Pancreas (tissue), 10 donors: ENCODE data around the gene NPRL2. TPM values are rescaled to one million over a fixed set of nuclear protein-coding genes. Genes with fewer than 3 reads are reported as not detected.
A peak's percentile ranks its signal among the peaks of the same experiment; 100 is the strongest.

Experiments used
- ATAC-seq, 4 donors: fragments of 200-7000 bp; cut with Tn5 transposase; one replicate each; pipeline versions ENCODE4 v1.8.0 to v1.9.1; 2020; ENCODE audit warnings: mild to moderate bottlenecking in 4 of 4, moderate library complexity in 4 of 4
- DNase-seq, 6 donors: peaks; one replicate each; pipeline ENCODE4 v3.0.0-alpha.2; 2020
- FAIRE-seq: peaks from 2 replicates; lab custom pipeline; 2012; peaks lifted over from hg19 to GRCh38; lab: Jason Lieb, UNC
- H3K27ac ChIP-seq, 4 donors: fragments of 200-600 bp; sonication (generic); 1 replicate in 3 of 4; 2 replicates in 1 of 4; pipeline versions ENCODE4 v1.5.0 to v1.8.0; 2020
- H3K27me3 ChIP-seq, 4 donors: fragments of 200-600 bp; one replicate each; pipeline ENCODE4 v1.8.0; 2021
- H3K36me3 ChIP-seq, 3 donors: fragments of 200-600 bp; sonication (generic) in 1 of 3; one replicate each; pipeline versions ENCODE4 v1.5.0 to v1.8.0; 2020 to 2021
- H3K4me1 ChIP-seq, 3 donors: fragments of 200-600 bp; one replicate each; pipeline ENCODE4 v1.8.0; 2021
- H3K4me3 ChIP-seq, 4 donors: fragments of 200-600 bp; sonication (generic) in 2 of 4; one replicate each; pipeline versions ENCODE4 v1.5.0 to v1.8.0; 2020 to 2021
- H3K9me3 ChIP-seq, 4 donors: fragments of 200-600 bp; one replicate each; pipeline ENCODE4 v1.8.0; 2021
- WGBS, 2 donors: extraction: QIAGEN DNeasy Blood & Tissue Kit; methylation state at CpG; one replicate each; pipeline ENCODE4 v1.1.7; 2013; 5-methylcytosine and 5-hydroxymethylcytosine counted together
- intact Hi-C, 3 donors: fragments of 100-400 bp; cut with DNase I; formaldehyde crosslinking; loops; one replicate each; pipeline versions ENCODE4 v1.11.1 to v1.14.2; 2022
- polyA plus RNA-seq, 2 donors: library from polyadenylated mRNA; stranded (reverse); fragments of 200-250 nt; gene quantifications; one replicate each; pipeline ENCODE4 v1.2.3, GENCODE V29; 2013
- total RNA-seq, 6 donors: library from RNA; stranded (reverse); fragmentation: NEBNext Ultra II Directional in 4 of 6; extraction: Animal tissue kit (Norgen Biotek cat#: 25700) in 4 of 6; gene quantifications; one replicate each; pipeline versions ENCODE4 v1.2.1 to v1.2.4, GENCODE V29; 2021 to 2023
- TF ChIP-seq, protein P1 (sequence below), 4 donors: fragments of 200-600 bp; sonication (generic) in 3 of 4; IDR thresholded peaks; one replicate each; pipeline versions ENCODE4 v1.5.0 to v1.8.0; 2021; ENCODE audit warnings: antibody characterized with exemption in 4 of 4
- donor health status: healthy with polysubstance abuse.
- donor health status: DM: no; HTN: no; CAD: no; lungs with moderate emphysema.
- donor health status: DM: no; HTN: no; CAD: no.
- donor health status: control.
- donor health status: control.
- donor health status: Bipolar disorder and iron deficiency.
- donor health status: DM: yes; HTN: yes; CAD: no.
- donor health status: DM: no; HTN: no; CAD: no.
- donor health status: DM: no; HTN: no; CAD: no.
- donor health status: DM: yes; HTN: yes; CAD: no.

Gene NPRL2
- total and polyA plus RNA-seq, 8 donors, result 17.1 to 41.8 (median 20.3) TPM

DNA sequence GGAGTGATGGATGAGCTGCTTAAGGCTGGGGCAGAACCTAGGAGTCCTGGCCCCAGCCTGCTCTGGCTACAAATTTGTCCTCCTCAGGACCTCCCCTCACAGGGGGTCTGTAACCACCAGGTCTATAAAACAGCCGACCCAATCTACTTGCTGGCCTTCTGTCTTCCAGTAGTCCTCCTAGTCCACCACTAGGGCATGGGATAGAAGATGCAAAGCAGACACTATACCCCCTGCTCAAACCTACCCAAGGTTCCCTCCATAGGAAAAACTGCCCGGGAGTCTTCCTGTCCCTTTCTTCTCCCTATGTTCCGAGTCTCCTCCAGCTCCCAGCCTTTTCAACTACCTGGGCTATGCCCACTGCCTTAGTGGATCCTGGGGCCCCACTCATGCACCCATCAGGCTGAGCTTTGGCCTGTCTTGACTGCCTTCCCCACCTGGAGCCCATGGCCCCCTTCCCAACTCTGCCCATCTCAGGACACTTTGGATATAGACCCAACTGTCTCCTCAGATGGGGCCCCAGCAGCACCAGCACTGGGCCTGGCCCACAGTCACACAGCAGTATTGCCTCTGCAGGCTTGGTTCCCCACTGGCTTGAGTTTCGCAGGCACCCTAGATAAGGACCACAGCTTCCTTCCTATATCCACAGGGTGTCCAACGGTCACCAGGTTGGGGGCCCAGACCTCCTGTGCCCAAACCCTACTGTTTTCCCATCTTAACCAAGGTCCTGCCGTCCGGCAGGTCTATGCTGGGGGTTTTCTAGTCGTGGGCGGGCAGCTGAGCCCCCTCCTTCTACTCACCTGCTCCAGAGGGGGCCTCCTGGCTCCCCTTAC, 52.5 kb downstream of the NPRL2 start:
- no peak for DNase-seq
- FAIRE-seq, result no peak
- no peaks in the 10 kb centered on the region for H3K9me3 ChIP-seq
- WGBS, 2 donors, result 56 to 58% methylated on average over 9 of the region's 9 CpGs
- intact Hi-C loops, result no loop called here
- no peaks in the 10 kb centered on the region for H3K27me3 ChIP-seq
- H3K36me3 ChIP-seq, result no peaks in the 10 kb centered on the region
- ATAC-seq, result no peak
- H3K27ac ChIP-seq, result peak overlapping the region; percentile 61 to 83 (median 79)
- peaks cover 15 to 17% (median 16%) of the 10 kb centered on the region in 3 donors for H3K4me1 ChIP-seq
- TF ChIP-seq, protein P1, sequence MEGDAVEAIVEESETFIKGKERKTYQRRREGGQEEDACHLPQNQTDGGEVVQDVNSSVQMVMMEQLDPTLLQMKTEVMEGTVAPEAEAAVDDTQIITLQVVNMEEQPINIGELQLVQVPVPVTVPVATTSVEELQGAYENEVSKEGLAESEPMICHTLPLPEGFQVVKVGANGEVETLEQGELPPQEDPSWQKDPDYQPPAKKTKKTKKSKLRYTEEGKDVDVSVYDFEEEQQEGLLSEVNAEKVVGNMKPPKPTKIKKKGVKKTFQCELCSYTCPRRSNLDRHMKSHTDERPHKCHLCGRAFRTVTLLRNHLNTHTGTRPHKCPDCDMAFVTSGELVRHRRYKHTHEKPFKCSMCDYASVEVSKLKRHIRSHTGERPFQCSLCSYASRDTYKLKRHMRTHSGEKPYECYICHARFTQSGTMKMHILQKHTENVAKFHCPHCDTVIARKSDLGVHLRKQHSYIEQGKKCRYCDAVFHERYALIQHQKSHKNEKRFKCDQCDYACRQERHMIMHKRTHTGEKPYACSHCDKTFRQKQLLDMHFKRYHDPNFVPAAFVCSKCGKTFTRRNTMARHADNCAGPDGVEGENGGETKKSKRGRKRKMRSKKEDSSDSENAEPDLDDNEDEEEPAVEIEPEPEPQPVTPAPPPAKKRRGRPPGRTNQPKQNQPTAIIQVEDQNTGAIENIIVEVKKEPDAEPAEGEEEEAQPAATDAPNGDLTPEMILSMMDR (IDR thresholded peaks at IDR 0.05), result no peak
- H3K4me3 ChIP-seq, result peak overlapping the region in 3 of 4 donors; percentile 48 to 67 (median 55)

DNA sequence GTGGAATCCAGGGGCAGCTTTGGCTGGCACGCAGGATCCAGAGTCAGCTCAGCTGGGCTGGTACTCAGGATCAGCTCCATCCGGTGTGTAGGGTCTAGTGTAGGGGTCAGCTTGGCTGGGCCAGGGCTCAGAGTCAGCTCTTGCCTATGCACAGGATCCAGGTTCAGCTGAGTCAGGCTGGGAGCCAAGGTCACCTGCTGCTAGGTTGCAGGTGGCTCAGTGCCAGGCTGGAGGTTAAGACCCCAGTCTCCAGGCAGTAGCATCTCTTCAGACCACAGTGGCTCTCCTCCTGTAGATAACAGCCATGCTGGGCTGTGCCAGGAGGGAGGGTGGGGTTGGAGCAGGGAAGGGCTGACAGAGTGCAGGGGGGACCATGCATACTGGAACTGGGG, 53.2 kb downstream of the NPRL2 start:
- Histone ChIP-seq H3K27ac (no peak overlapping the region), H3K36me3 (no peaks in the 10 kb centered on the region), H3K4me3 (no peak overlapping the region), H3K9me3 (no peaks in the 10 kb centered on the region), H3K27me3 (no peaks in the 10 kb centered on the region), H3K4me1 (peaks cover 21 to 22% (median 21%) of the 10 kb centered on the region in 3 donors)
- 39 to 57% methylated on average over 2 of the region's 2 CpGs for WGBS, 2 donors
- TF ChIP-seq, protein P1 (IDR thresholded peaks at IDR 0.05), result no peak
- DNase-seq, result peak in 3 of 6 donors; percentile 52 to 84 (median 71)
- no peak for FAIRE-seq
- intact Hi-C loops, result no loop called here
- no peak for ATAC-seq

Other genes starting within 250 kb of the NPRL2 start
- gene SEMA3F, start 195.5 kb downstream of the NPRL2 start, total RNA-seq, result 1 to 10 TPM; 1.4 to 7.7 (median 2.9) TPM
- gene SEMA3F, start 195.5 kb downstream of the NPRL2 start, polyA plus RNA-seq, result 1 to 10 TPM; 7.1 to 8.8 TPM
- not detected for gene GNAT1, start 159.2 kb downstream of the NPRL2 start, total RNA-seq
- gene GNAT1, start 159.2 kb downstream of the NPRL2 start, polyA plus RNA-seq, result not detected
- gene SLC38A3, start 145.5 kb downstream of the NPRL2 start, total RNA-seq, result 10 to 100 TPM; 21.2 to 57.9 (median 38.6) TPM
- 10 to 100 TPM; 35.2 to 40.8 TPM for gene SLC38A3, start 145.5 kb downstream of the NPRL2 start, polyA plus RNA-seq
- 100 to 1,000 TPM in 1 of 6 donors, 10 to 100 TPM in 5; 26.9 to 104 (median 42.9) TPM for gene GNAI2, start 114.6 kb downstream of the NPRL2 start, total RNA-seq
- gene GNAI2, start 114.6 kb downstream of the NPRL2 start, polyA plus RNA-seq, result 10 to 100 TPM; 54.1 to 97.6 TPM
- gene SEMA3B, start 81.6 kb downstream of the NPRL2 start, total RNA-seq, result 10 to 100 TPM; 27.5 to 53.5 (median 33.2) TPM
- gene SEMA3B, start 81.6 kb downstream of the NPRL2 start, polyA plus RNA-seq, result 100 to 1,000 TPM; 118 to 223 TPM
- under 1 TPM in 1 of 6 donors, not detected in 5; 0.12 TPM for gene LSMEM2, start 71.7 kb downstream of the NPRL2 start, total RNA-seq
- 1 to 10 TPM in 1 of 2 donors, under 1 TPM in 1; 0.15 to 2.1 TPM for gene LSMEM2, start 71.7 kb downstream of the NPRL2 start, polyA plus RNA-seq
- 10 to 100 TPM; 47.1 to 81.6 (median 55.1) TPM for gene IFRD2, start 58.3 kb downstream of the NPRL2 start, total RNA-seq
- gene IFRD2, start 58.3 kb downstream of the NPRL2 start, polyA plus RNA-seq, result 100 to 1,000 TPM; 101 to 117 TPM
- 1 to 10 TPM in 1 of 6 donors, under 1 TPM in 5; 0.46 to 1.3 (median 0.65) TPM for gene HYAL3, start 51.4 kb downstream of the NPRL2 start, total RNA-seq
- 1 to 10 TPM; 1.6 to 2.1 TPM for gene HYAL3, start 51.4 kb downstream of the NPRL2 start, polyA plus RNA-seq
- 1 to 10 TPM; 2.6 to 6.6 (median 5.0) TPM for gene NAA80, start 51.4 kb downstream of the NPRL2 start, total RNA-seq
- 10 to 100 TPM; 13.0 to 15.6 TPM for gene NAA80, start 51.4 kb downstream of the NPRL2 start, polyA plus RNA-seq
- gene HYAL1, start 47.2 kb downstream of the NPRL2 start, total RNA-seq, result 1 to 10 TPM; 3.1 to 7.1 (median 5.7) TPM
- gene HYAL1, start 47.2 kb downstream of the NPRL2 start, polyA plus RNA-seq, result 10 to 100 TPM in 1 of 2 donors, 1 to 10 TPM in 1; 8.2 to 11.7 TPM
- gene HYAL2, start 28.0 kb downstream of the NPRL2 start, total RNA-seq, result 10 to 100 TPM in 4 of 6 donors, 1 to 10 TPM in 2; 6.3 to 22.1 (median 13.3) TPM
- gene HYAL2, start 28.0 kb downstream of the NPRL2 start, polyA plus RNA-seq, result 10 to 100 TPM; 28.4 to 39.5 TPM
- 10 to 100 TPM; 10.2 to 18.7 (median 16.1) TPM for gene TUSC2, start 22.6 kb downstream of the NPRL2 start, total RNA-seq
- 10 to 100 TPM; 20.8 to 21.8 TPM for gene TUSC2, start 22.6 kb downstream of the NPRL2 start, polyA plus RNA-seq
- gene RASSF1, start 9.9 kb downstream of the NPRL2 start, total RNA-seq, result 10 to 100 TPM; 10.3 to 23.0 (median 12.2) TPM
- 10 to 100 TPM; 17.5 to 29.5 TPM for gene RASSF1, start 9.9 kb downstream of the NPRL2 start, polyA plus RNA-seq
- gene ZMYND10, start 5.0 kb downstream of the NPRL2 start, total RNA-seq, result 1 to 10 TPM in 3 of 6 donors, under 1 TPM in 3; 0.35 to 1.3 (median 1.1) TPM
- 1 to 10 TPM; 5.1 to 8.3 TPM for gene ZMYND10, start 5.0 kb downstream of the NPRL2 start, polyA plus RNA-seq
- gene CYB561D2, start 87 bp upstream of the NPRL2 start, total RNA-seq, result 10 to 100 TPM in 4 of 6 donors, 1 to 10 TPM in 2; 8.6 to 14.2 (median 12.8) TPM
- 10 to 100 TPM; 15.3 to 30.4 TPM for gene CYB561D2, start 87 bp upstream of the NPRL2 start, polyA plus RNA-seq
- 10 to 100 TPM; 13.8 to 22.3 (median 16.1) TPM for gene TMEM115, start 8.7 kb upstream of the NPRL2 start, total RNA-seq
- gene TMEM115, start 8.7 kb upstream of the NPRL2 start, polyA plus RNA-seq, result 10 to 100 TPM; 25.0 to 29.2 TPM
- 1 to 10 TPM; 1.1 to 4.6 (median 2.2) TPM for gene CACNA2D2, start 152.9 kb upstream of the NPRL2 start, total RNA-seq
- gene CACNA2D2, start 152.9 kb upstream of the NPRL2 start, polyA plus RNA-seq, result 10 to 100 TPM in 1 of 2 donors, 1 to 10 TPM in 1; 5.7 to 19.5 TPM
- gene C3orf18, start 217.0 kb upstream of the NPRL2 start, total RNA-seq, result 1 to 10 TPM; 3.2 to 5.6 (median 4.5) TPM
- gene C3orf18, start 217.0 kb upstream of the NPRL2 start, polyA plus RNA-seq, result 1 to 10 TPM; 5.3 to 8.9 TPM
- 10 to 100 TPM in 5 of 6 donors, 1 to 10 TPM in 1; 9.6 to 20.2 (median 11.8) TPM for gene HEMK1, start 218.7 kb upstream of the NPRL2 start, total RNA-seq
- gene HEMK1, start 218.7 kb upstream of the NPRL2 start, polyA plus RNA-seq, result 10 to 100 TPM; 20.4 to 21.8 TPM